Osteocyte (in vitro differentiated cells): Measurements from ENCODE around the gene VPS37D. TPM values are rescaled to one million over a fixed set of nuclear protein-coding genes. Genes with fewer than 3 reads are reported as not detected.
"Not testable (repeated sequence)": the region's sequence is repeated elsewhere in the genome, so short reads cannot be mapped to it uniquely, and the experiment has no call there.

Source experiments
- DNase-seq: peaks from one replicate; pipeline ENCODE4 v3.0.0; 2021; ENCODE audit warnings: mixed read lengths; ENCODE audit not compliant: unreplicated experiment; ENCODE audit errors: extremely low spot score
- H3K27ac Mint-ChIP-seq: one replicate; pipeline ENCODE4 v1.8.0; 2021; ENCODE audit warnings: mild to moderate bottlenecking, mixed read lengths; ENCODE audit not compliant: unreplicated experiment
- H3K27me3 Mint-ChIP-seq: one replicate; pipeline ENCODE4 v1.8.0; 2021; ENCODE audit warnings: mixed read lengths; ENCODE audit not compliant: unreplicated experiment
- H3K36me3 Mint-ChIP-seq: one replicate; pipeline ENCODE4 v1.8.0; 2021; ENCODE audit warnings: mixed read lengths; ENCODE audit not compliant: unreplicated experiment
- H3K4me1 Mint-ChIP-seq: one replicate; pipeline ENCODE4 v1.8.0; 2021; ENCODE audit warnings: mixed read lengths; ENCODE audit not compliant: unreplicated experiment
- H3K4me3 Mint-ChIP-seq: one replicate; pipeline ENCODE4 v1.8.0; 2021; ENCODE audit warnings: mild to moderate bottlenecking, moderate library complexity, mixed read lengths; ENCODE audit not compliant: unreplicated experiment
- H3K9me3 Mint-ChIP-seq: one replicate; pipeline ENCODE4 v1.8.0; 2021; ENCODE audit warnings: mixed read lengths; ENCODE audit not compliant: unreplicated experiment
- CTCF ChIP-seq: fragments of 200-600 bp; sonication (generic); IDR thresholded peaks from 2 replicates; pipeline ENCODE4 v1.5.0; 2021; ENCODE audit warnings: antibody characterized with exemption, mild to moderate bottlenecking, moderate library complexity
- long read RNA-seq: library from polyadenylated mRNA; unstranded; transcript quantifications from one replicate; pipeline ENCODE4 v2.0.0, GENCODE V29; 2021
- total RNA-seq: library from RNA; stranded (reverse); gene quantifications from 2 replicates; pipeline ENCODE4 v1.2.1, GENCODE V29; 2021

Gene VPS37D
- total RNA-seq: 5.0 and 6.2 TPM in 2 replicates
- long read RNA-seq: 0 reads

GRCh38 chr7:73667344-73668102, at the start of gene VPS37D:
Gene VPS37D (plus strand): TSS chr7:73667831. CDS start chr7:73667959, 128 bp downstream.
- H3K36me3 Mint-ChIP-seq: peaks cover 5% of the 10 kb centered on the region
- DNase-seq: peak; percentile 98
- H3K4me3 Mint-ChIP-seq: peak within 1 kb of the TSS; percentile 81
- peaks cover 17% of the 10 kb centered on the region for H3K27me3 Mint-ChIP-seq
- peaks cover 5% of the 10 kb centered on the region for H3K9me3 Mint-ChIP-seq
- peaks cover 12% of the 10 kb centered on the region for H3K4me1 Mint-ChIP-seq
- peak within 1 kb of the TSS; percentile 43 for H3K27ac Mint-ChIP-seq
- TF ChIP-seq CTCF: peak; percentile 85

- Mint-ChIP-seq H3K27me3 (peaks cover 17% of the 10 kb centered on the region), H3K9me3 (no peaks in the 10 kb centered on the region), H3K36me3 (no peaks in the 10 kb centered on the region), H3K27ac (no peak overlapping the region), H3K4me3 (no peak overlapping the region), H3K4me1 (peaks cover 7% of the 10 kb centered on the region)
- DNase-seq: no peak
- TF ChIP-seq CTCF: no peak
These were observed 49.1 kb upstream of the VPS37D start for GRCh38 chr7:73618538-73618937.

- not testable (repeated sequence) for DNase-seq, H3K27ac Mint-ChIP-seq, H3K4me1 Mint-ChIP-seq, H3K36me3 Mint-ChIP-seq, H3K9me3 Mint-ChIP-seq, H3K4me3 Mint-ChIP-seq
- peaks cover 13% of the 10 kb centered on the region for H3K27me3 Mint-ChIP-seq
These were observed 48.2 kb upstream of the VPS37D start for GRCh38 chr7:73619394-73619793.

GRCh38 chr7:73621168-73622063, 46.2 kb upstream of the VPS37D start:
- H3K9me3 Mint-ChIP-seq: no peaks in the 10 kb centered on the region
- TF ChIP-seq CTCF: no peak
- no peak overlapping the region for H3K27ac Mint-ChIP-seq
- H3K4me1 Mint-ChIP-seq: peaks cover 10% of the 10 kb centered on the region
- no peak for DNase-seq
- H3K36me3 Mint-ChIP-seq: no peaks in the 10 kb centered on the region
- H3K27me3 Mint-ChIP-seq: peaks cover 28% of the 10 kb centered on the region
- H3K4me3 Mint-ChIP-seq: no peak overlapping the region

- no peaks in the 10 kb centered on the region for H3K9me3 Mint-ChIP-seq
- no peaks in the 10 kb centered on the region for H3K36me3 Mint-ChIP-seq
- no peak for TF ChIP-seq CTCF
- DNase-seq: no peak
- H3K4me3 Mint-ChIP-seq: no peak overlapping the region
- H3K27ac Mint-ChIP-seq: no peak overlapping the region
- H3K27me3 Mint-ChIP-seq: peaks cover 31% of the 10 kb centered on the region
- peaks cover 10% of the 10 kb centered on the region for H3K4me1 Mint-ChIP-seq
These were observed 45.1 kb upstream of the VPS37D start for GRCh38 chr7:73622527-73622908.
